B cell (primary cell): ENCODE results near the gene CTNNA3. TPM values are rescaled to one million over a fixed set of nuclear protein-coding genes. Genes with fewer than 3 reads are reported as not detected.

Experiments
- ATAC-seq: fragments of 200-7000 bp; cut with Tn5 transposase; one replicate; pipeline ENCODE4 v1.10.0; 2021; ENCODE audit warnings: low read depth, mild to moderate bottlenecking, moderate number of reproducible peaks, moderate library complexity
- CTCF ChIA-PET: fragments of 350-600 bp; sonication (Branson Sonifier 250); formaldehyde crosslinking; loops from one replicate; lab custom pipeline; 2021; ENCODE audit warnings: antibody characterized with exemption, inconsistent platforms; lab: Charles Lee
- POLR2A ChIA-PET: fragments of 350-600 bp; sonication (Branson Sonifier 250); formaldehyde crosslinking; loops from one replicate; lab custom pipeline; 2021; ENCODE audit warnings: antibody characterized with exemption; lab: Charles Lee
- DNase-seq: peaks from one replicate; pipeline ENCODE4 v3.0.0; 2013
- H2AFZ ChIP-seq: 2 replicates; pipeline ENCODE4 v1.6.1; 2012; ENCODE audit warnings: mild to moderate bottlenecking, low read depth, low read length; ENCODE audit not compliant: insufficient read depth, poor library complexity, severe bottlenecking
- H3K27ac ChIP-seq, 2 donors: 1 replicate in 1 of 2; 2 replicates in 1 of 2; pipeline ENCODE4 v1.5.1; 2012 to 2013; ENCODE audit warnings: low read length in 2 of 2, mild to moderate bottlenecking in 2 of 2, moderate library complexity in 1 of 2
- H3K27me3 ChIP-seq, 4 experiments: fragments of 200-600 bp in 1 of 4; sonication (generic) in 1 of 4; replicated peaks in 1 of 4; 1 replicate in 2 of 4; 2 replicates in 2 of 4; pipeline versions ENCODE4 v1.6.1 to v1.7.0; 2013 to 2016; ENCODE audit warnings: low read length in 3 of 4, mild to moderate bottlenecking in 2 of 4, mixed read lengths in 1 of 4, moderate library complexity in 1 of 4; ENCODE audit not compliant: insufficient read depth in 4 of 4, control insufficient read depth in 3 of 4; ENCODE audit errors: control extremely low read depth in 1 of 4
- H3K36me3 ChIP-seq, 2 experiments: replicated peaks in 1 of 2; 1 replicate in 1 of 2; 2 replicates in 1 of 2; pipeline versions ENCODE4 v1.6.1 to v1.7.1; 2013; ENCODE audit warnings: low read length in 1 of 2; ENCODE audit not compliant: insufficient read depth in 2 of 2, control insufficient read depth in 1 of 2; ENCODE audit errors: control extremely low read depth in 1 of 2, extremely low read depth in 1 of 2
- H3K4me1 ChIP-seq, 2 donors: fragments of 200-600 bp in 1 of 2; sonication (generic) in 1 of 2; 1 replicate in 1 of 2; 2 replicates in 1 of 2; pipeline versions ENCODE4 v1.5.1 to v1.6.1; 2013 to 2017; ENCODE audit warnings: low read length in 2 of 2; ENCODE audit not compliant: control insufficient read depth in 2 of 2, insufficient read depth in 2 of 2
- H3K4me2 ChIP-seq: replicated peaks from 2 replicates; pipeline ENCODE3; 2012; ENCODE audit warnings: mild to moderate bottlenecking, low read depth, low read length; ENCODE audit not compliant: poor library complexity, severe bottlenecking
- H3K4me3 ChIP-seq, 5 experiments: fragments of 200-600 bp in 1 of 5; sonication (generic) in 1 of 5; 1 replicate in 3 of 5; 2 replicates in 2 of 5; pipeline versions ENCODE4 v1.5.1 to v1.7.0; 2011 to 2016; ENCODE audit warnings: low read length in 4 of 5, mild to moderate bottlenecking in 4 of 5, low read depth in 2 of 5, control low read depth in 1 of 5, moderate library complexity in 1 of 5; ENCODE audit not compliant: insufficient read depth in 1 of 5; ENCODE audit errors: control extremely low read depth in 1 of 5, extremely low read depth in 1 of 5
- H3K79me2 ChIP-seq: fragments of 200-600 bp; sonication (generic); one replicate; pipeline ENCODE4 v1.6.0; 2016; ENCODE audit warnings: low read length; ENCODE audit not compliant: control insufficient read depth, insufficient read depth
- H3K9ac ChIP-seq: fragments of 200-600 bp; sonication (generic); 2 replicates; pipeline ENCODE4 v1.6.1; 2017; ENCODE audit warnings: mild to moderate bottlenecking, low read length, moderate library complexity
- H3K9me3 ChIP-seq, 3 donors: one replicate each; pipeline versions ENCODE4 v1.6.1 to v1.7.1; 2013; ENCODE audit warnings: low read length in 2 of 3; ENCODE audit not compliant: control insufficient read depth in 2 of 3, insufficient read depth in 1 of 3; ENCODE audit errors: control extremely low read depth in 1 of 3
- H4K20me1 ChIP-seq: 2 replicates; pipeline ENCODE4 v1.6.0; 2012; ENCODE audit warnings: mild to moderate bottlenecking, low read length; ENCODE audit not compliant: insufficient read depth, control insufficient read depth, poor library complexity, severe bottlenecking
- H3K27ac Mint-ChIP-seq: one replicate; pipeline ENCODE4 v1.8.0; 2021; ENCODE audit warnings: mixed read lengths
- H3K27me3 Mint-ChIP-seq: one replicate; pipeline ENCODE4 v1.8.0; 2021; ENCODE audit warnings: mixed read lengths
- H3K4me1 Mint-ChIP-seq: one replicate; pipeline ENCODE4 v1.8.0; 2021; ENCODE audit warnings: mixed read lengths
- H3K4me3 Mint-ChIP-seq: one replicate; pipeline ENCODE4 v1.8.0; 2021; ENCODE audit warnings: mixed read lengths
- H3K9me3 Mint-ChIP-seq: one replicate; pipeline ENCODE4 v1.8.0; 2022; ENCODE audit warnings: mixed read lengths; ENCODE audit not compliant: insufficient read depth
- CTCF ChIP-seq: fragments of 200-600 bp; IDR thresholded peaks from one replicate; pipeline ENCODE4 v1.8.0; 2022; ENCODE audit warnings: antibody characterized with exemption, mild to moderate bottlenecking
- EZH2 ChIP-seq: IDR thresholded peaks from 2 replicates; pipeline ENCODE4 v1.6.1; 2012; ENCODE audit warnings: borderline replicate concordance, low read depth, mild to moderate bottlenecking, moderate library complexity, low read length; ENCODE audit not compliant: insufficient read depth, poor library complexity, severe bottlenecking
- WGBS: methylation state at CpG from one replicate; pipeline ENCODE4 v1.1.5; 2013; ENCODE audit warnings: missing lambda C conversion rate; ENCODE audit not compliant: insufficient coverage; 5-methylcytosine and 5-hydroxymethylcytosine counted together
- intact Hi-C: fragments of 100-400 bp; cut with micrococcal nuclease; formaldehyde crosslinking; loops from one replicate; pipeline ENCODE4 v1.10.0; 2022
- polyA plus RNA-seq: library from polyadenylated mRNA; depleted of rRNA; stranded (reverse); fragments of >200 nt; gene quantifications from 2 replicates; pipeline ENCODE4 v1.2.3, GENCODE V29; 2012
- total RNA-seq, 2 donors: library from RNA; stranded (reverse); fragments of 120-200 nt in 1 of 2; gene quantifications; 1 replicate in 1 of 2; 2 replicates in 1 of 2; pipeline versions ENCODE4 v1.2.3 to v1.2.4, GENCODE V29; 2013 to 2022

Gene CTNNA3
- total and polyA plus RNA-seq, 2 donors (not counting 1 experiment from before 2014, with no cell fraction given), result 0.01 TPM; not detected in 1

- H3K79me2 ChIP-seq, result no peaks in the 10 kb centered on the region
- H3K27me3 Mint-ChIP-seq, result peaks cover 4% of the 10 kb centered on the region
- no peaks in the 10 kb centered on the region for H3K4me1 Mint-ChIP-seq
- no peak overlapping the region for H3K4me3 ChIP-seq
- H3K4me3 Mint-ChIP-seq, result no peak overlapping the region
- H3K9me3 Mint-ChIP-seq, result peaks cover 16% of the 10 kb centered on the region
- no peaks in the 10 kb centered on the region for H3K4me1 ChIP-seq
- TF ChIP-seq CTCF, result no peak
- TF ChIP-seq EZH2, result no peak
- H3K36me3 ChIP-seq, result no peaks in the 10 kb centered on the region
- POLR2A ChIA-PET, result no interaction called here
- H3K9ac ChIP-seq, result no peak overlapping the region
- H4K20me1 ChIP-seq, result no peaks in the 10 kb centered on the region
- DNase-seq (no peak), ATAC-seq (no peak)
- H3K9me3 ChIP-seq, result peaks cover 0 to 13% (median 10%) of the 10 kb centered on the region in 3 donors
- CTCF ChIA-PET, result no interaction called here
- no peak overlapping the region for H3K4me2 ChIP-seq
- no peak overlapping the region for H3K27ac ChIP-seq
- intact Hi-C loops, result no loop called here
- H3K27me3 ChIP-seq, result no peaks in the 10 kb centered on the region
- WGBS, result 80% methylated on average over 4 of the region's 4 CpGs
- H3K27ac Mint-ChIP-seq, result no peak overlapping the region
- H2AFZ ChIP-seq, result no peak overlapping the region
Observed at GRCh38 chr10:67476201-67476600, 219.8 kb downstream of the CTNNA3 start.

- peaks cover 4% of the 10 kb centered on the region for H3K27me3 Mint-ChIP-seq
- Histone ChIP-seq H3K4me1 (no peaks in the 10 kb centered on the region), H4K20me1 (no peaks in the 10 kb centered on the region), H3K36me3 (no peaks in the 10 kb centered on the region), H3K27me3 (no peaks in the 10 kb centered on the region), H3K79me2 (no peaks in the 10 kb centered on the region), H3K4me3 (no peak overlapping the region), H2AFZ (no peak overlapping the region), H3K27ac (no peak overlapping the region), H3K9me3 (peaks cover 0 to 13% (median 10%) of the 10 kb centered on the region in 3 donors), H3K9ac (no peak overlapping the region), H3K4me2 (no peak overlapping the region)
- intact Hi-C loops, result no loop called here
- H3K9me3 Mint-ChIP-seq, result peaks cover 10% of the 10 kb centered on the region
- no peaks in the 10 kb centered on the region for H3K4me1 Mint-ChIP-seq
- H3K27ac Mint-ChIP-seq, result no peak overlapping the region
- DNase-seq (no peak), ATAC-seq (no peak)
- CTCF ChIA-PET, result no interaction called here
- TF ChIP-seq CTCF, result no peak
- TF ChIP-seq EZH2, result no peak
- 100% methylated on average over 1 of the region's 3 CpGs for WGBS
- no peak overlapping the region for H3K4me3 Mint-ChIP-seq
- POLR2A ChIA-PET, result no interaction called here
Observed at GRCh38 chr10:67473850-67474633, 222.0 kb downstream of the CTNNA3 start.
